Tibial nerve (tissue), 4 donors: ENCODE results near the gene TTC24. TPM values are rescaled to one million over a fixed set of nuclear protein-coding genes. Genes with fewer than 3 reads are reported as not detected.

ENCODE experiments used
- DNase-seq, 2 donors: peaks; one replicate each; pipeline ENCODE4 v3.0.0-alpha.2; 2019; ENCODE audit warnings: low spot score in 2 of 2
- H3K27ac ChIP-seq, 4 donors: fragments of 200-600 bp; sonication (generic) in 3 of 4; one replicate each; pipeline ENCODE4 v1.5.1; 2017 to 2019; ENCODE audit warnings: mild to moderate bottlenecking in 1 of 4
- H3K27me3 ChIP-seq, 2 donors: fragments of 200-600 bp; sonication (generic) in 1 of 2; one replicate each; pipeline versions ENCODE4 v1.5.1 to v1.6.0; 2017 to 2019
- H3K36me3 ChIP-seq, 3 donors: fragments of 200-600 bp; sonication (generic); one replicate each; pipeline ENCODE4 v1.5.1; 2018 to 2019
- H3K4me1 ChIP-seq, 4 donors: fragments of 200-600 bp; sonication (generic) in 3 of 4; one replicate each; pipeline ENCODE4 v1.5.1; 2017 to 2019
- H3K4me3 ChIP-seq, 4 donors: fragments of 200-600 bp; sonication (generic) in 3 of 4; one replicate each; pipeline ENCODE4 v1.5.1; 2017 to 2019; ENCODE audit warnings: mild to moderate bottlenecking in 1 of 4, moderate library complexity in 1 of 4
- H3K9me3 ChIP-seq, 4 donors: fragments of 200-600 bp; sonication (generic) in 3 of 4; one replicate each; pipeline ENCODE4 v1.5.1; 2017 to 2019
- EP300 ChIP-seq, 2 donors: sonication (generic); formaldehyde crosslinking; IDR thresholded peaks; one replicate each; pipeline ENCODE4 v1.6.1; 2017; ENCODE audit warnings: antibody characterized with exemption in 2 of 2, mild to moderate bottlenecking in 1 of 2
- POLR2A ChIP-seq, 2 donors: fragments of 450-650 bp; IDR thresholded peaks; one replicate each; pipeline ENCODE4 v1.6.1; 2017; ENCODE audit warnings: antibody characterized with exemption in 2 of 2, mild to moderate bottlenecking in 2 of 2, moderate library complexity in 2 of 2
- WGBS, 2 donors: methylation state at CpG; one replicate each; pipeline ENCODE4 v1.1.5; 2018; 5-methylcytosine and 5-hydroxymethylcytosine counted together
- total RNA-seq, 4 donors: library from RNA; depleted of rRNA; stranded (reverse); fragments of >200 nt; gene quantifications; one replicate each; pipeline ENCODE4 v1.1.0, GENCODE V29; 2016
- TF ChIP-seq, protein P1 (sequence below), 5 experiments: fragments of 200-600 bp in 3 of 5; fragments of 450-650 bp in 2 of 5; sonication (generic) in 3 of 5; IDR thresholded peaks; one replicate each; pipeline ENCODE4 v1.5.1; 2016 to 2019; ENCODE audit warnings: antibody characterized with exemption in 5 of 5, mild to moderate bottlenecking in 3 of 5, moderate library complexity in 2 of 5

Gene TTC24
- total RNA-seq, 4 donors from 2014 or later = not detected

DNA sequence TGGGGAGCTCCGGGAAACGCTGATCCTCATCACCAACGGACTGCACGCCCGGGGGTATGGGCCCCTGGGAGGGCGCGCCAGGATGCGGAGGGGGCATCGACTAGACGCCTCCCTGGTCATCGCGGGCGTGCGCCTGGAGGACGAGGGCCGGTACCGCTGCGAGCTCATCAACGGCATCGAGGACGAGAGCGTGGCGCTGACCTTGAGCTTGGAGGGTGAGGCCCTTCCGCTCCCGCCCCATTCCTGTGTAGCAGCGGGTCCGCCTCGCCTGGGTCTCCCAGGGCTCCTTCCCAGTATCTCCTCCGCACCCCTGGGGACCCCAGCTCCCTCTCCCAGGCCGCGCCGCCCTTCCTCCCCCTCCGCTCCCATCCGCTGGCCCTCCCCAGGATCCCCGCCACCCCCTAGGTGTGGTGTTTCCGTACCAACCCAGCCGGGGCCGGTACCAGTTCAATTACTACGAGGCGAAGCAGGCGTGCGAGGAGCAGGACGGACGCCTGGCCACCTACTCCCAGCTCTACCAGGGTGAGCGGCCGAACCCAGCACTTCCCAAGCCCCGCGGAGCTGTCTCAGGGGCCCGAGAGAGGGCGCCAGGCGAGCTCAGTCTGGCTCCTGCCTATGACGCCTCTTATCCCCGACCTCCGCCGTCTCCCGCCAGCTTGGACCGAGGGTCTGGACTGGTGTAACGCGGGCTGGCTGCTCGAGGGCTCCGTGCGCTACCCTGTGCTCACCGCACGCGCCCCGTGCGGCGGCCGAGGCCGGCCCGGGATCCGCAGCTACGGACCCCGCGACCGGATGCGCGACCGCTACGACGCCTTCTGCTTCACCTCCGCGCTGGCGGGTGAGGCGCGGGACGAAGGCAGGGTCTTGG is 44.7 kb downstream of the TTC24 start:
- peak overlapping the region; percentile 4 to 47 (median 22) for H3K4me3 ChIP-seq
- no peaks in the 10 kb centered on the region for H3K9me3 ChIP-seq
- no peak for TF ChIP-seq EP300 (IDR thresholded peaks at IDR 0.05)
- TF ChIP-seq, protein P1, sequence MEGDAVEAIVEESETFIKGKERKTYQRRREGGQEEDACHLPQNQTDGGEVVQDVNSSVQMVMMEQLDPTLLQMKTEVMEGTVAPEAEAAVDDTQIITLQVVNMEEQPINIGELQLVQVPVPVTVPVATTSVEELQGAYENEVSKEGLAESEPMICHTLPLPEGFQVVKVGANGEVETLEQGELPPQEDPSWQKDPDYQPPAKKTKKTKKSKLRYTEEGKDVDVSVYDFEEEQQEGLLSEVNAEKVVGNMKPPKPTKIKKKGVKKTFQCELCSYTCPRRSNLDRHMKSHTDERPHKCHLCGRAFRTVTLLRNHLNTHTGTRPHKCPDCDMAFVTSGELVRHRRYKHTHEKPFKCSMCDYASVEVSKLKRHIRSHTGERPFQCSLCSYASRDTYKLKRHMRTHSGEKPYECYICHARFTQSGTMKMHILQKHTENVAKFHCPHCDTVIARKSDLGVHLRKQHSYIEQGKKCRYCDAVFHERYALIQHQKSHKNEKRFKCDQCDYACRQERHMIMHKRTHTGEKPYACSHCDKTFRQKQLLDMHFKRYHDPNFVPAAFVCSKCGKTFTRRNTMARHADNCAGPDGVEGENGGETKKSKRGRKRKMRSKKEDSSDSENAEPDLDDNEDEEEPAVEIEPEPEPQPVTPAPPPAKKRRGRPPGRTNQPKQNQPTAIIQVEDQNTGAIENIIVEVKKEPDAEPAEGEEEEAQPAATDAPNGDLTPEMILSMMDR (IDR thresholded peaks at IDR 0.05) = peak in 4 of 5 experiments; percentile 13 to 34 (median 27)
- no peak for TF ChIP-seq POLR2A (IDR thresholded peaks at IDR 0.05)
- peak overlapping the region in 1 of 4 donors; percentile 24 for H3K27ac ChIP-seq
- peaks cover 9 to 86% of the 10 kb centered on the region in 2 donors for H3K27me3 ChIP-seq
- peaks cover 0 to 28% (median 22%) of the 10 kb centered on the region in 4 donors for H3K4me1 ChIP-seq
- no peak for DNase-seq
- H3K36me3 ChIP-seq = no peaks in the 10 kb centered on the region
- whole genome bisulfite sequencing, 2 donors = 1 to 3% methylated on average over 31 to 42 of the region's 87 CpGs

DNA sequence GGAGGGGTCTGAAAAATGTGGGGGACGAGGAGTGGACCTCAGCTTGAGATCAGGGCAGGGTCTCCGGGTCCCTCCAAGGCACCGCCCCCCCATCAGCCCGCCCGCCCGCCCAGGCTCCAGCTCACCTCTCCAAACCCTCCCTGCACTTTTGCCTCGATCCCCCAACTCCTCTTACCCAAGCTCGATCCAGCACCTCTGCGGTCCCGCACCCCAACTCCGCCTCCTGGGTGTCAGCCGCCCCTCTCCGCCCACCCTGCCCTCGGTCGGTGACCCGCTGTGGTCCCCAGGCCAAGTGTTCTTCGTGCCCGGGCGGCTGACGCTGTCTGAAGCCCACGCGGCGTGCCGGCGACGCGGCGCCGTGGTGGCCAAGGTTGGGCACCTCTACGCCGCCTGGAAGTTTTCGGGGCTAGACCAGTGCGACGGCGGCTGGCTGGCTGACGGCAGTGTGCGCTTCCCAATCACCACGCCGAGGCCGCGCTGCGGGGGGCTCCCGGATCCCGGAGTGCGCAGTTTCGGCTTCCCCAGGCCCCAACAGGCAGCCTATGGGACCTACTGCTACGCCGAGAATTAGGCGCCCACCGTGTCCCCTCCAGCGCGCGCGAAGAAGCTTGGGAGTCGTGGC is 45.4 kb downstream of the TTC24 start:
- H3K27ac ChIP-seq = no peak overlapping the region
- H3K4me1 ChIP-seq = peaks cover 0 to 24% (median 22%) of the 10 kb centered on the region in 4 donors
- 0 to 1% methylated on average over 22 to 47 of the region's 55 CpGs for WGBS, 2 donors
- DNase-seq = no peak
- no peaks in the 10 kb centered on the region for H3K36me3 ChIP-seq
- peaks cover 9 to 86% of the 10 kb centered on the region in 2 donors for H3K27me3 ChIP-seq
- H3K4me3 ChIP-seq = peak overlapping the region; percentile 4 to 47 (median 22)
- TF ChIP-seq POLR2A (IDR thresholded peaks at IDR 0.05) = no peak
- TF ChIP-seq, protein P1 (IDR thresholded peaks at IDR 0.05) = no peak
- no peak for TF ChIP-seq EP300 (IDR thresholded peaks at IDR 0.05)
- no peaks in the 10 kb centered on the region for H3K9me3 ChIP-seq

DNA sequence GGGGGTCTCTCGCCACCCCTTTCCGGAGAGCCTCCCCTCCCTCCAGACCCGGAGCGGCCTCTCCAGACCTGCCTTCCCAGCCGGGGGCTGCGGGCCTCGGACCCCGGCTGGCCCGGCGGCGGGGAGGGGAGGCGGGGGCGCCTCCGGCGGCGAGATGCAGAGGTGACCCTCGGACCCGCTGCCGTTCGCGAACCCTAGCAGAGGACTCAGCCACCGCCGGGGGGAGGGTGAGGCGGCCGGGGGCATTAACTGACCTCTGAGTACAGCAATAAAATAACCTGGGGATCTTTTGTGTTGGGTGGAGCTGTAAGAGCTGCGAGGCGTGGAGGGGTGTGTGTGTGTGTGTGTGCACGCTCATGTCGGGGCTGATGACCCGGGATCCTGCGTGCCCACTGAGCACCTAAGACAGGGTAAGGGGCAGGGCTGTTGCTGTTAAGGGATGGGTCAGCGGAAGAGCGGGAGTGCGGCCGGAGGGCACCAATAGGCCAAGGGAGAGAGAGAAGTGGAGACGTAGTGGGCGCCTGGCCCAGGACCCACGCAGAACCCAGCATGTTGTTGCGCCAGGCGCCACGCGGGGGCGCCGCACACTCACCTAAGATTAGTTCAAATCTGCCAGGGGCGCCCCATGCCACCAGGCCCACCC is 46.0 kb downstream of the TTC24 start:
- H3K27me3 ChIP-seq = peaks cover 9 to 91% of the 10 kb centered on the region in 2 donors
- H3K4me1 ChIP-seq = peaks cover 0 to 24% (median 22%) of the 10 kb centered on the region in 4 donors
- no peaks in the 10 kb centered on the region for H3K9me3 ChIP-seq
- TF ChIP-seq, protein P1 (IDR thresholded peaks at IDR 0.05) = peak; percentile 60 to 87 (median 82)
- no peak for TF ChIP-seq POLR2A (IDR thresholded peaks at IDR 0.05)
- DNase-seq = peak; percentile 40 to 64
- H3K27ac ChIP-seq = no peak overlapping the region
- H3K36me3 ChIP-seq = no peaks in the 10 kb centered on the region
- peak overlapping the region; percentile 4 to 47 (median 22) for H3K4me3 ChIP-seq
- WGBS, 2 donors = 1 to 2% methylated on average over 16 to 43 of the region's 45 CpGs

DNA sequence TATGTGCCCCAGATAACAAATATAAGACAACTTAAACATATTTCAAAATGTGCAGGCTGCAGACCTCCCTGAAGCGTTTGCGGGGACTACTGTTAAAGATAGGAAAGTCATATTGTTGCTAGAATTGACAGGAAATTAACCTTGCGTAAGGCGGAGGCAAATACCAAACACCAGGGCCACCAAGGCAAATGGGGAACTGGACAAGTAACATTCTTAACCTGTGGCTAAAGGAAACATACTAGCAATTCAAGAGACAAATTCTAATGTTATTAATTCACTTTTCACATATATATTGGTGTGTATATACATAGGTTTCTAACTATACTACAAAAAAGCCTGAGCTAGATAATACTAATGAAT is 46.5 kb downstream of the TTC24 start:
- no peak overlapping the region for H3K27ac ChIP-seq
- no peaks in the 10 kb centered on the region for H3K9me3 ChIP-seq
- H3K27me3 ChIP-seq = peaks cover 9 to 95% of the 10 kb centered on the region in 2 donors
- no peaks in the 10 kb centered on the region for H3K36me3 ChIP-seq
- WGBS, 2 donors = 48 to 50% methylated on average over 4 of the region's 4 CpGs
- no peak for TF ChIP-seq EP300 (IDR thresholded peaks at IDR 0.05)
- TF ChIP-seq, protein P1 (IDR thresholded peaks at IDR 0.05) = peak in 1 of 5 experiments; percentile 12
- no peak for TF ChIP-seq POLR2A (IDR thresholded peaks at IDR 0.05)
- peaks cover 0 to 24% (median 22%) of the 10 kb centered on the region in 4 donors for H3K4me1 ChIP-seq
- H3K4me3 ChIP-seq = no peak overlapping the region
- DNase-seq = no peak
